Fibroblast of lung (primary cell): ENCODE data around the gene BARX2. TPM values are rescaled to one million over a fixed set of nuclear protein-coding genes. Genes with fewer than 3 reads are reported as not detected.

ENCODE experiments used
- DNase-seq, 2 donors: peaks; one replicate each; pipeline versions ENCODE4 v3.0.0 to v3.0.0-alpha.2; 2010; ENCODE audit warnings: low read depth in 2 of 2
- H2AFZ ChIP-seq: 2 replicates; pipeline ENCODE4 v1.5.1; 2012; ENCODE audit warnings: low read length, control low read depth, inconsistent platforms
- H3K27ac ChIP-seq: 2 replicates; pipeline ENCODE4 v1.5.1; 2011; ENCODE audit warnings: low read length, control low read depth; ENCODE audit not compliant: insufficient read depth
- H3K27me3 ChIP-seq: 2 replicates; pipeline ENCODE4 v1.5.1; 2011; ENCODE audit warnings: mild to moderate bottlenecking, low read length; ENCODE audit not compliant: control insufficient read depth, insufficient read depth
- H3K36me3 ChIP-seq: 2 replicates; pipeline ENCODE4 v1.5.1; 2011; ENCODE audit warnings: low read length; ENCODE audit not compliant: control insufficient read depth, insufficient read depth
- H3K4me1 ChIP-seq: 2 replicates; pipeline ENCODE4 v1.5.1; 2011; ENCODE audit warnings: low read length; ENCODE audit not compliant: control insufficient read depth, insufficient read depth; ENCODE audit errors: extremely low read depth
- H3K4me2 ChIP-seq: 2 replicates; pipeline ENCODE4 v1.5.1; 2011; ENCODE audit warnings: low read length, control low read depth; ENCODE audit not compliant: insufficient read depth; ENCODE audit errors: extremely low read depth
- H3K4me3 ChIP-seq, 4 experiments: fragments of 200-600 bp in 1 of 4; sonication (generic) in 1 of 4; replicated peaks in 1 of 4; 2 replicates each; pipeline ENCODE4 v1.5.1; 2011 to 2016; ENCODE audit warnings: low read length in 4 of 4, low read depth in 3 of 4, mild to moderate bottlenecking in 3 of 4, control low read depth in 2 of 4, inconsistent platforms in 1 of 4, mixed read lengths in 1 of 4; ENCODE audit not compliant: insufficient read depth in 1 of 4; ENCODE audit errors: control extremely low read depth in 1 of 4
- H3K79me2 ChIP-seq: 2 replicates; pipeline ENCODE4 v1.5.1; 2012; ENCODE audit warnings: mild to moderate bottlenecking, low read length, inconsistent platforms; ENCODE audit not compliant: control insufficient read depth, insufficient read depth
- H3K9ac ChIP-seq: 2 replicates; pipeline ENCODE4 v1.5.1; 2011; ENCODE audit warnings: mild to moderate bottlenecking, low read length, control low read depth; ENCODE audit not compliant: insufficient read depth
- H3K9me3 ChIP-seq: 2 replicates; pipeline ENCODE4 v1.5.1; 2012; ENCODE audit warnings: low read depth, low read length; ENCODE audit not compliant: control insufficient read depth, insufficient read depth
- H4K20me1 ChIP-seq: 2 replicates; pipeline ENCODE4 v1.5.1; 2011; ENCODE audit warnings: low read length; ENCODE audit not compliant: control insufficient read depth, insufficient read depth; ENCODE audit errors: extremely low read depth
- EZH2 ChIP-seq: IDR thresholded peaks from 2 replicates; pipeline ENCODE4 v1.5.1; 2012; ENCODE audit warnings: low read length, control low read depth, mild to moderate bottlenecking; ENCODE audit errors: missing control alignments
- polyA plus RNA-seq, 2 donors: library from polyadenylated mRNA; depleted of rRNA in 1 of 2; stranded (reverse) in 1 of 2; unstranded in 1 of 2; fragments of >200 nt; gene quantifications; 2 replicates each; pipeline ENCODE4 v1.2.1, GENCODE V29; 2011 to 2012; ENCODE audit warnings: missing spikeins in 1 of 2
- total RNA-seq: library from RNA; depleted of rRNA; stranded (reverse); fragments of >200 nt; gene quantifications from 2 replicates; pipeline ENCODE4 v1.2.1, GENCODE V29; 2014
- TF ChIP-seq, protein P1 (sequence below), 2 donors: IDR thresholded peaks in 1 of 2; conservative IDR thresholded peaks in 1 of 2; 1 replicate in 1 of 2; 2 replicates in 1 of 2; pipeline ENCODE4 v1.5.1; 2011 to 2012; ENCODE audit warnings: low read length in 2 of 2, control low read depth in 1 of 2, inconsistent platforms in 1 of 2, low read depth in 1 of 2, mild to moderate bottlenecking in 1 of 2

BARX2 gene
- total and polyA plus RNA-seq, 2 donors (not counting 1 experiment from before 2014, with no cell fraction given), result not detected

DNA sequence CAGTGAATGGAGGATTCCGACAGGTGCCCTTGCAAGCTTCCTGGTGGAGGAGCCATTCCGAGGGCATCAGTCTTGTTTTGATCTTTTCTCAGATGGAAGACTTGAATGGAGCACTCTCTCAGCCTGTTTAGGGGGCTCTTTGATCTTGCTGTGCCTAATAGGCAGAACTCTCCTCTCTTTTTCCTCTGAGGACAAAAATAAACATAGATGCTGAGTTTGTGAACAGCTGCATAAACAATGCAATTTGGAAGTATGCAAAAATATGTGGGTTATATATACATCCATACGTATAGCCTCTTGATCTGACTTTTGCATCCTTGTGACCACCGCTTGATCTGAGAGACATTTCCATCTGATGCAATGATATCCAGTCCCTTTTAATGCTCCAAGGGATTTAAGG, 29.1 kb downstream of the BARX2 start:
- H2AFZ ChIP-seq, result no peak overlapping the region
- TF ChIP-seq, protein P1, sequence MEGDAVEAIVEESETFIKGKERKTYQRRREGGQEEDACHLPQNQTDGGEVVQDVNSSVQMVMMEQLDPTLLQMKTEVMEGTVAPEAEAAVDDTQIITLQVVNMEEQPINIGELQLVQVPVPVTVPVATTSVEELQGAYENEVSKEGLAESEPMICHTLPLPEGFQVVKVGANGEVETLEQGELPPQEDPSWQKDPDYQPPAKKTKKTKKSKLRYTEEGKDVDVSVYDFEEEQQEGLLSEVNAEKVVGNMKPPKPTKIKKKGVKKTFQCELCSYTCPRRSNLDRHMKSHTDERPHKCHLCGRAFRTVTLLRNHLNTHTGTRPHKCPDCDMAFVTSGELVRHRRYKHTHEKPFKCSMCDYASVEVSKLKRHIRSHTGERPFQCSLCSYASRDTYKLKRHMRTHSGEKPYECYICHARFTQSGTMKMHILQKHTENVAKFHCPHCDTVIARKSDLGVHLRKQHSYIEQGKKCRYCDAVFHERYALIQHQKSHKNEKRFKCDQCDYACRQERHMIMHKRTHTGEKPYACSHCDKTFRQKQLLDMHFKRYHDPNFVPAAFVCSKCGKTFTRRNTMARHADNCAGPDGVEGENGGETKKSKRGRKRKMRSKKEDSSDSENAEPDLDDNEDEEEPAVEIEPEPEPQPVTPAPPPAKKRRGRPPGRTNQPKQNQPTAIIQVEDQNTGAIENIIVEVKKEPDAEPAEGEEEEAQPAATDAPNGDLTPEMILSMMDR (conservative IDR thresholded peaks at IDR 0.05 in 1 of 2, IDR thresholded peaks at IDR 0.05 in 1 of 2; ENCODE audit: low read depth in 1 of 2, low read length in 2 of 2), result no peak
- TF ChIP-seq EZH2, result no peak
- H3K36me3 ChIP-seq, result no peaks in the 10 kb centered on the region

DNA sequence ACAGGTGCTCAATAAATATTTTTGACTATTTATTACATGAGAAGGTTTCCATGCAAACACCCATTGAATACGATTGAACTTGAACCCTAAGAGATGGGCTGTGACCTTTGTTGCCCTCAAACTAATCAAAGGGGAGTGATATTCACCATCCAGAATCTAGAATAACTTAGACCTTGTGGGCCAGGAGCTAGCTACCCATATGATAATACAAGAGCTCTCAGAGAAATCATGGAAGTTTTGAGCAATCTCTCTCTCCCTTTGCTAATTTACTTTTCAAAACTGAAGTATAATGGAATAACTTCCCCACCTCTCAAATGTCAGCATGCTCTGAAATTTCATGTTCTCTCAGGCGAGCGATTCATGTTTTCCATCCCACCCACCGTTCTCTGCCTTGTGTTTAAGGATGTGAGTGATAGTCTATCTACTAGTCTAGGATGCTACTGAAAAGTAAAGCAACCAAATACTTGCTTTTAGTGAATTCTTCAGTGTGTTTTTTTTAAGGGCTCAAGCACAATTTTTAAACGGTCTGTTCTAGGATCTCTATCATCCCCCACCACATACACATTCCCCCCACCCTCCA, 33.3 kb downstream of the BARX2 start:
- Histone ChIP-seq H3K27me3 (no peaks in the 10 kb centered on the region), H3K4me2 (no peak overlapping the region), H3K9me3 (no peaks in the 10 kb centered on the region), H3K4me3 (no peak overlapping the region), H3K79me2 (no peaks in the 10 kb centered on the region), H3K27ac (no peak overlapping the region), H4K20me1 (no peaks in the 10 kb centered on the region), H3K9ac (no peak overlapping the region), H3K4me1 (no peaks in the 10 kb centered on the region), H2AFZ (no peak overlapping the region), H3K36me3 (no peaks in the 10 kb centered on the region)
- TF ChIP-seq, protein P1 (conservative IDR thresholded peaks at IDR 0.05 in 1 of 2, IDR thresholded peaks at IDR 0.05 in 1 of 2; ENCODE audit: low read depth in 1 of 2, low read length in 2 of 2), result no peak
- TF ChIP-seq EZH2, result no peak
- no peak for DNase-seq

More for the DNA sequence above, 29.1 kb downstream of the BARX2 start:
- Histone ChIP-seq H3K27ac (no peak overlapping the region), H4K20me1 (no peaks in the 10 kb centered on the region), H3K79me2 (no peaks in the 10 kb centered on the region), H3K4me2 (no peak overlapping the region), H3K9me3 (no peaks in the 10 kb centered on the region), H3K4me3 (no peak overlapping the region), H3K9ac (no peak overlapping the region), H3K27me3 (no peaks in the 10 kb centered on the region), H3K4me1 (no peaks in the 10 kb centered on the region)
- DNase-seq, result no peak

- Histone ChIP-seq H3K27ac (no peak overlapping the region), H2AFZ (no peak overlapping the region), H3K79me2 (no peaks in the 10 kb centered on the region), H3K36me3 (no peaks in the 10 kb centered on the region), H3K27me3 (no peaks in the 10 kb centered on the region), H3K4me2 (no peak overlapping the region), H3K4me3 (no peak overlapping the region), H3K4me1 (no peaks in the 10 kb centered on the region), H3K9me3 (no peaks in the 10 kb centered on the region), H4K20me1 (no peaks in the 10 kb centered on the region), H3K9ac (no peak overlapping the region)
- no peak for DNase-seq
- no peak for TF ChIP-seq EZH2
- TF ChIP-seq, protein P1 (conservative IDR thresholded peaks at IDR 0.05 in 1 of 2, IDR thresholded peaks at IDR 0.05 in 1 of 2; ENCODE audit: low read depth in 1 of 2, low read length in 2 of 2), result no peak
Observed at GRCh38 chr11:129410395-129410960, 34.8 kb downstream of the BARX2 start.
